Measurements from ENCODE around the gene OR7D2.
"Not testable (repeated sequence)": the region's sequence is repeated elsewhere in the genome, so short reads cannot be mapped to it uniquely, and the experiment has no call there.

OR7D2 gene

GRCh38 chr19:9178901-9179300, at the start of gene OR7D2:
TSS of gene OR7D2 (plus strand) at chr19:9178979. CDS start at chr19:9185782, 6,803 bp downstream.
- no peak for DNase-seq

DNA sequence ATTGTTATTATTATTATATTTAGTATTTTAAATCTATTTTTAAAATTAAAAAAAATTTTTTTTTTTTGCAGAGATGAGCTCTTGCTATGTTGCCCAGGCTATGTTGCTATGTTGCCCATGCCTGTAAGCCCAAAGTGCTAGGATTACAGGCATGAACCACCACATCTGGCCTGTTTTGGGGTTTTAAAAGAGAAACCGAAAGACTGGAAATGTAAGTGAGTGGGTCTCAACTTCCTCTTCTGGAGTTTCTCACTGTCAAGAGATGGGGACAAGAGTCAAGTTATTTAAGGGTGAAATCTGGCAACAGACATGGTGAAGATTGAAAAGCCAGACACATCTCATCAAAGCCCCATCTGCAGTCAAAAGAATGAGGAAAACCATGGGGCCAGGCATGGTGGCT, 47.8 kb upstream of the OR7D2 start:
- DNase-seq, result no peak

DNA sequence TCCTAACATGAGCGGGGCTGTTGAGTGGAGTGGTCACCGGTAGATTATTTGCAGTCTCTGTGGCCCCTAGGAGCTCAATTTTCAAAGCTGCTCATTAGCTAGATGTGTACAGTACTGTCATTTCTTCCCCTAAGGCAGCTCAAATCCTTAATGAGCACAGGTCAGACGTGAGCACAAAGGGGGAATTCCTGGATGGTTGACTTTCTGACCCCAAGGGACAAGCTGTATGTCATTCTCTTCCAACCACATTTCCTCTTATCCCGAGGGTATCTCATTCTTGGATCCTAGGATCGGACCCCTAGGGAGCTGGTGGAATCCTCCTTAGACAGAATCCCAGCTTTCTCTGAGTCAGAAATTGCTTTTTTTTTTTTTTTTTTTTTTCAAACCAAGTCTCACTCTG, 46.4 kb upstream of the OR7D2 start:
- no peak for DNase-seq

GRCh38 chr19:9139609-9140158, 39.1 kb upstream of the OR7D2 start:
- no peak for DNase-seq

- peak; percentile 92 to 94 for DNase-seq
Observed at GRCh38 chr19:9140159-9140874, 38.5 kb upstream of the OR7D2 start, which contains the start of gene ZNF317. TSS of gene ZNF317 (plus strand) at chr19:9140397. CDS start at chr19:9156017, 15,620 bp downstream.

DNA sequence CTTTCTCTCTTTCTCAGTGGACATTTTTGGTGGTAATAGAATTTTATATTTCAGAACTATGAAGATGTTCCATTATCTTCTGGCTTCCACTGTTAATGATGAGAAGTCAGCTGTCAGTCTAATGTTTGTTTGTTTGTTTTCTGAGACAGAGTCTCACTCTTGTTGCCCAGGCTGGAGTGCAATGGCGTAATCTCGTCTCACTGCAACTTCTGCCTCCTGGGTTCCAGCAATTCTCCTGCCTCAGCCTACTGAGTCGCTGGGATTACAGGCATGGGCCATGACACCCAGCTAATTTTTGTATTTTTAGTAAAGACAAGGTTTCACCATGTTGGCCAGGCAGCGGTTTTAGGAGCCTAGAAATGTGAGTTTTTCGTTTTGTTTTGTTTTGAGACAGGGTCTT, 33.9 kb upstream of the OR7D2 start:
- DNase-seq, result no peak

- no peak for DNase-seq
Observed at GRCh38 chr19:9146882-9147281, 31.9 kb upstream of the OR7D2 start.

GRCh38 chr19:9148697-9149096, 30.1 kb upstream of the OR7D2 start:
- DNase-seq, result no peak

DNA sequence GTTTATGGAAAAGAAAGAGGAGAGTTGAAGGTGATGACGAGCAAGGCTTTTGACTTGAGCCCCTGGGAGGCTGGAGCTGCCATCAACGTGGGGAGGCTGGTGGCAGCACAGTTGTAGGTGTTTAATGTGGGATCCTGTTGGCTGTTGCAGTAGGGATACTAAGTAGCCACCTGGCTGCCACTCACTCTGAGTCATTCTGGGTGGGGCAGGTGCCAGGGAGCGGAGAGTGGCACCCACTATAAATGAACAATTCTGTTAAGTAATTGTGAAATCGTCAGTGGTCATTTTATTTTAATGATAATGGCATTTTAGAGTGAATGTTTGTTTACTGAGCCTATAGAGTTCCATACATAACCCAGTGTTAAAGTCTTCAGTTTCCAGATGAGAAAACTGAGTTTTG, 28.8 kb upstream of the OR7D2 start:
- DNase-seq, result no peak

DNA sequence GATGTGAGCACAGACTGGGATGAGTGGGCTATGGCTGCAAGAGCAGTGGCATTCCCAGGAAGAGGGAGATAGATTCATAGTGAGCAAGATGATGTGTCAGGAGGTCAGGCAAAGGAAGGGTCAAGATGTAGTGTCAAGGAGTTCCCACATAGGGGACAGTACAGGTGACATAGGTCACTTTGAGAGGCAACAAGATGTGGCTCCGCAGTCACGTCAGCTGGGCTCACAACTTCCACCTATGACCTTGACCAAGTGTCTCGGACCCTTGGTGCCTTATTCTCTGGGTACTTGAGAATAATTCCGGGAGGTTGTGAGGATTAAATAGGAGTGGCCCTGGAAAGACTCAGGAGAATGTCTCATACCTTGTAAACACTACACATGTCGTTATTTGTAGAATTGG, 28.1 kb upstream of the OR7D2 start:
- no peak for DNase-seq

DNA sequence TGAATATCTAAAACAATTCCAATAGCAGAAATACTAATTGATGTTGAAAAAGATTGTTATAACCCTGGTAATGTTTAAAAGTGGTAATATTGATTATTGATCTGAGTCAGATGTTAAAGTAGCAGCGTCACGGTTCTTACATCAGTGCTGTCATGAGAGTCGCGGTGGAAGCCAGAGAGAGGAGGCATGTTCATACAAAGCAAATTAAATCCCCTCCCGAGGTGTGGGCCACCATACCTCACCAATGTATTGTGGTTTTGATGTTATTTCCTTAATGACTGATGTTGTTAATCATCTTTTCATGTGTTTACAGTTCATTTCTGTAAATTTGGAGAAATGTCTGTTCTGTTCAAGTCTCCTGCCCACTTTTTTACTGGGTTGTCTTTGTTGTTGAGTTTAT, 27.4 kb upstream of the OR7D2 start:
- DNase-seq, result peak in 1 of 2 donors; percentile 14

DNA sequence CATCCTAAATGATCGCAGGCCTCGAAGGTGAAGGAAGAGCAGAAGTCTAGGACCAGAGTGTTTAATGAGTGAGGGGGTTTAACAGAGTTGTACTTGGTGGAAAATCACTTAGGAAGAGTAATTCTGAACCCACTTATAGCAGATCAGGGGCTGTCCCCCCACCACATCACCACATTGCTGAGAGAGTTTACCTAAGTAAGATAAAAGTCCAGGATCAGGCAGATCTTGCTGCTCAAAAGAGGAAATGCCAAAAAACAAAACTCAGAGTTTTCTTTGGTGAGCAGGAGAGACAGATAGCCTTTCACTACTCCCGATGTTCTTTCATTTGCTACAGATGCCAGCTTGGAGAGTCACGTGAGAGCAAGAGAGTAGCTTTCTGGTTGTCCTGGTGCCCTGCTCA, 23.2 kb upstream of the OR7D2 start:
- DNase-seq, result no peak

DNA sequence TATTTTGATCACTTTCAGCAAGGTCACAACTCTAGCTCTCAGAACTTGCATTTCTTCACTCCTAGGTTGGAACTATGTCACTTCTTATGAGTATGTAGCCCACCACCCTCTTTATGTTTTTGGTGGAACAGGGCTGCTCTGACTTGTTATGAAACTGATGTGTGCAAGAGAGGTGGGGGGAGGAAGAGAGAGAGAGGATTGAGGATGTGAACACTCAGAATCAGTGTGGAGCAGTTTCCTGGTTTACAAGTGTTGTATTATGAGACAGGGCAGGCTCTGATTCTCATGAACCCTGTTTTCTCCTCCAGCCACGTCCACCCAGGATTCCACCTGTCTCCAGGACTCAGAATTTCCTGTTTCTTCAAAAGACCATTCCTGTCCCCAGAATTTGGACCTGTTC, 22.5 kb upstream of the OR7D2 start:
- no peak for DNase-seq

- no peak for DNase-seq
Observed at GRCh38 chr19:9159891-9160290, 18.9 kb upstream of the OR7D2 start.

DNA sequence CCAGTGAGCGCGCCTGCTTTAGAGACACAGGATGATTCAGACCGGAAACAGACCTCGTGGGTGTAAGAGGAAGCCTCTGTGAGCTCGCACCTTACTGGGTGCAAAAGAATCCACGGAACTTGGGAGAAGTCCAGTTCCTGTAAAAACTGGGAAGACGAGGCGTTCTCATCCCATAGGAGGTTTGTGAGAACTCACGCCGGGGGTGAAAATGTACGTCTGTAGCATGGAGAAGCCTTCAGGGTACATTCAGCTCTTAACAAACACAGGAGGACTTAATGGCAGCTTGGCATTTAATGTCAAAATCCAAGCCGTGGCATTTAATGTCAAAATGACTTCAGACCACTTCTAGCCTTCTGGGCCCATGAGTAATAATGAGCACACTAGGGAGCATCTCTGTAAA, 17.4 kb upstream of the OR7D2 start:
- no peak for DNase-seq

DNA sequence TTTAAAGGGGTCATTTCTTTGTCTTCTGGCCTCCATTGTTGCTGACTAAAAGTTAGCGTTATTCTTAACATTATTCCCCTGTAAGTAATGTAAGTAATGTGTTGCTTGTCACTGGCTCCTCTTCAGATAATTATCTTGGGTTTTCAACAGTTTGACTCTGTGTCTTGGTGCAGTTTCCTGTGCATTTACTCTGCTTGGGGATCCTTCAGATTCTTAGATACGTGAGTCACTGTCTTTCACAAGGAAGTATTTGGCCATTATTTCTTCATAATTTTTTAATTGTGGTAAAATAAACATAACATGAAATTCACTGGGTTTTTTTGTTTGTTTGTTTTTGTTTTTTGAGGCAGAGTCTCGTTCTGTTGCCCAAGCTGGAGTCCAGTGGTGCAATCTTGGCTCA, 13.5 kb upstream of the OR7D2 start:
- DNase-seq, result no peak

DNA sequence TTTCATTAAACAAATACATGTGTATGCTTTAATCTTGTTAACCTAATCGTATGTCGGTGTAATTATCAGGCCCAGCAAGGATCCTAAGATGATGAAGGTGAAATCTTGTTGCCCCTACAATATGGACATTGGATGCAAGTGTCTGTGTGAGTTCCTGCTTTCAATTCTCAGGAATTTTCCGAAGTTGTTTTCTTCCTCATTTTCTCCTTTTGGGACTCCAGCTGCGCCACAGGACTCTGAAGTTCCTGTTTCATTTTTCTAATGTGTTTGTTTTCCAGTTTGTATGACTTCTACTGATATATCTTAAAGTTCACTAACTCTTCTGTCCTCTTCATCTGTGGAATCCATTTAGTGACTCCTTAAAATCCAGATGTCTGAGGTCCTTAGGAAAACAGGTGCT, 11.9 kb upstream of the OR7D2 start:
- no peak for DNase-seq

DNA sequence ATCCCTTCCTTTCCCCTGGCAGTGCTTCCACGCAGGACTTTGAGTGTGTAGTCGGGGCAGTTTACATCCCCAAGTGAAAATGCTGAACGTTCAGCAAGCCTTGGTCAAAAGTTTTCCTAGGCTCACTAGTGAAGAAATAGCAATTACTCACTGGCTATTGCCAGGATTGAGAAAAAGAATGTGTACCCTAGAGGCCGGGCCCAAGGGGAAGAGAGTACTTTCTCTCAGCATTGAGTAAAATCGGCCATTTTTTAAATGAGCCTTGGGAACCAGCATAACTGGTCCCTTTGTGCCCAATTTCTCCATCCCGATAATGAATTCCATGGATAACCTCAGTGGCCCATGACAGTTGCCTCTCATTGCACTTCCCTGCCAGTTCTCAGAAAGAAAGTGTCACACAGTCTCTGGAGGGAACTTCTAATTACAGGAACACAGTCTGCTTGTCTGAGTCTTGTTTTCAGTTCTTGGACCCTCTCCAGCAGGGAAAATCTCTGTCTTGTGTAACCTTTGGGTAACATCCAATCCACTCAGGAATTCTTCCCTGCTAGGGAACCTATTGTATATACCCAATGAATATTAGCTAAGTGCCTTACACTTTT, 7.3 kb upstream of the OR7D2 start:
- DNase-seq, result no peak

GRCh38 chr19:9175326-9175725, 3.5 kb upstream of the OR7D2 start:
- no peak for DNase-seq

DNA sequence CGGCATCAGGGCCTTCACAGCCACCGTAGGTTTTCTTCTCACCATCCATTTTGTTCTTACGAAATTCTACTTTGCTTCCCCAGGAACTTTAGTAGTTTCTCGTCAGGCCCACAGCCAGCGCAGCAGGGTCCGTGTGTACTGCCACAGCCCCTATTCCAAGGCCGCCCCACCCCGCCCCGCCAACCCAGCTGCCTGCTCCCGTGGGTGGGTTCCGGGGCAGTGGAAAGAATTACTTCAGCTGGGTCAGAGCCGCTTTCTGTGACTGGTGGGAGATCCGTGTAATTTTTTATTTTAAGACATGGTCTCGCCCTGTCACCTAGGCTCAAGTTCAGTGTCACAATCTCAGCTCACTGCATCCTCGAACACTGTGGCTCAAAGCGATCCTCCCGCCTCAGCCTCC, 4.2 kb downstream of the OR7D2 start:
- DNase-seq, result no peak

- no peak for DNase-seq
Observed at GRCh38 chr19:9187191-9187590, 8.4 kb downstream of the OR7D2 start.

DNA sequence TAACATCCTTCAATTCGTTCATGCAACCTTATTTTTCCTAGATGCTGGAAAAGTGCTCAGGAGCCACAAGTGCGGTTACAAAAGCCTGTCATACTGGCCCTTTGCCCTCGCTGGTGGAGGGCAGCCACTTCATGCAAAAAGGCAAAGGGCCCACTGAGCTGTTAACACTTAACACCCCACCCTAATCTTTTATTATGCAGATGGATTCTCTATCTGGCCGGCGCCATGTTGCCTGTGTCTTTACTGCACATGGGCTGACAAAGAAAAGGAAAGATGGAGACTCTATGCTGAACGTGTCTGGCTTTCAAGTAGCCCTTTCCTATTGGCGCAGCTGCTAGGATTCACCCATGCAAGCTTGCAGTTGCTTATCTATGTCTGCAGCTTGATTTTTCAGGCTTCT, 10.8 kb downstream of the OR7D2 start:
- DNase-seq, result no peak

DNA sequence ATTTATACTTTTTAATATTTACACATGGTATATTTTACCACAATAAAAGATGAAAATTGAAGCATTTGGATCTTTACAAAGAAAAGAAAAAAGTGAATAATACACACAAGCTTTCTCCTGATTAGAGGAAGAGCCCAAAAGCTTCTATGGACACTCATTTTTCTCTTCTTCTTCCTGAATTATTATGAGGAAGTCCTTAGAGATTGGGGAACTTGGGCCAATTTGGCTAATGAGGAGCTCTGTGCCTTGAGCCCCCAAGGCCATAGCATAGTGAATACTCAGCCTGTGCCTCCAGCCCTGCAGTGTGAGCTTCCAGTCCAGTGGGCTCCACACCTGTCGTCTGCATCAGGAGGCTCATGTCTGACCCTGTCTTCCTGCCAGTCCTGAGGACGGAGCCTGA, 19.3 kb downstream of the OR7D2 start:
- DNase-seq, result not testable (repeated sequence)

DNA sequence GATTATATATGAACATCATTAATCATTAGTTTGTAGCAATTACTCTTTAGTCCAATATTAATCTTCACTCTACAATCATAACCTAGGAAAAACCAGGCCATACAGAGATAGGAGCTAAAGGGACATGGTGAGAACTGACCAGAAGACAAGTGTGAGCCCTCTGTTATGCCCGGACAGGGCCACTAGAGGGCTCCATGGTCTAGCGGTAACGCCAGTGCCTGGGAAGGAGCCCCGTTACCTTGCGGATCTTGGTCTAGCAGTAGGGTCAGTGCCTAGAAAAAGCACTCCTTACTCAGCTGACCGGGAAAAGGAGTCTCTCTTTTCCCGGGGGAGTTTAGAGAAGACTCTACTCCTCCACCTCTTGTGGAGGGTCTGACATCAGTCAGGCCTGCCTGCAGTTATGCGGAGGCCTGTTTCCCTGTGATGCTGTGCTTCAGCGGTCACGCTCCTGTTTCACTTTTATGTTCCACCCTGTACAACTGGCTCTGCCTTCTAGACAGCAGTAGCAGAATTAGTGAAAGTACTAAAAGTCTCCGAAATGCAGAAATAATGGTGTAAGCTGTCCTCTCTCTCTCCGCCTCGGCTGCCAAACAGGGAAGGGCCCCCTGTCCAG, 26.8 kb downstream of the OR7D2 start:
- peak; percentile 64 to 70 for DNase-seq

All from CD4-positive, alpha-beta T cell treated with Interferon alpha-2 for 1 hour (primary cell).